AG04450 (cell line): ENCODE results near the gene ZBTB7C. TPM values are rescaled to one million over a fixed set of nuclear protein-coding genes. Genes with fewer than 3 reads are reported as not detected.

Experiments used
- CTCF ChIA-PET: fragments of 300-600, 350-600 bp; formaldehyde crosslinking; extraction: SDS; loops from one replicate; lab custom pipeline; 2022; ENCODE audit warnings: antibody characterized with exemption, inconsistent platforms; lab: Charles Lee
- POLR2A ChIA-PET: fragments of 350-600 bp; formaldehyde crosslinking; extraction: SDS; loops from one replicate; lab custom pipeline; 2021; ENCODE audit warnings: antibody characterized with exemption, inconsistent platforms; lab: Yijun Ruan, JAX
- DNase-seq: peaks from one replicate; pipeline ENCODE4 v3.0.0-alpha.2; 2011; ENCODE audit warnings: low read depth, low spot score
- H3K27ac ChIP-seq: one replicate; pipeline ENCODE4 v1.5.1; 2012; ENCODE audit warnings: low read depth, low read length, control low read depth
- H3K27me3 ChIP-seq: one replicate; pipeline ENCODE4 v1.6.0; 2012; ENCODE audit warnings: low read length; ENCODE audit not compliant: control insufficient read depth, insufficient read depth
- H3K4me3 ChIP-seq: 2 replicates; pipeline ENCODE4 v1.5.1; 2011; ENCODE audit warnings: mild to moderate bottlenecking, low read depth, low read length, control low read depth
- H3K9me3 ChIP-seq: 2 replicates; pipeline ENCODE4 v1.5.1; 2012; ENCODE audit warnings: low read length; ENCODE audit not compliant: control insufficient read depth, insufficient read depth
- polyA plus RNA-seq: library from polyadenylated mRNA; depleted of rRNA; stranded (reverse); fragments of >200 nt; gene quantifications from 2 replicates; pipeline ENCODE4 v1.2.3, GENCODE V29; 2011
- TF ChIP-seq, protein P1 (sequence below): IDR thresholded peaks from 2 replicates; pipeline ENCODE4 v1.5.1; 2011; ENCODE audit warnings: low read depth, low read length, control low read depth, inconsistent platforms

ZBTB7C gene
- polyA plus RNA-seq, 1 experiment = not detected

DNA sequence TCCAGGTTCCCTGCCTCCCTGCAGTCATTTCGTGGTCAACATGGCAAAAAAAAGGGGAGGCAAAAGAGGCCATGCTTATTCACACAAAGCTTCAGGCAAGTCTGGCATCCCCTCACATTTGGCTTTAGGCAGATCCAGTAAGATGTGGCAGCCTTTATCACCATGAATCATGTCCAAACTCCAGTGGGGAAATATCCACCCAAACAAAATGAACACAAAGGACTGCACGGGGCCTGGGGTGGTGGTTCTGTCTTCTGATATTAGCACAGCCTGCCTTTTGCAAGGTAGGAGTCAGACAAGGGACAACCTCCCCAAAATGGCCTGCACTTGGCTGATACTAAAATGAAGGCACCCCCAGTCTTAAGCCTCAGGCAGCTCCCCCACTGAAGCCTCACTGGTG, 129.9 kb downstream of the ZBTB7C start:
- Histone ChIP-seq H3K4me3 (no peak overlapping the region), H3K9me3 (no peaks in the 10 kb centered on the region), H3K27ac (no peak overlapping the region), H3K27me3 (peaks cover 3% of the 10 kb centered on the region)
- TF ChIP-seq, protein P1, sequence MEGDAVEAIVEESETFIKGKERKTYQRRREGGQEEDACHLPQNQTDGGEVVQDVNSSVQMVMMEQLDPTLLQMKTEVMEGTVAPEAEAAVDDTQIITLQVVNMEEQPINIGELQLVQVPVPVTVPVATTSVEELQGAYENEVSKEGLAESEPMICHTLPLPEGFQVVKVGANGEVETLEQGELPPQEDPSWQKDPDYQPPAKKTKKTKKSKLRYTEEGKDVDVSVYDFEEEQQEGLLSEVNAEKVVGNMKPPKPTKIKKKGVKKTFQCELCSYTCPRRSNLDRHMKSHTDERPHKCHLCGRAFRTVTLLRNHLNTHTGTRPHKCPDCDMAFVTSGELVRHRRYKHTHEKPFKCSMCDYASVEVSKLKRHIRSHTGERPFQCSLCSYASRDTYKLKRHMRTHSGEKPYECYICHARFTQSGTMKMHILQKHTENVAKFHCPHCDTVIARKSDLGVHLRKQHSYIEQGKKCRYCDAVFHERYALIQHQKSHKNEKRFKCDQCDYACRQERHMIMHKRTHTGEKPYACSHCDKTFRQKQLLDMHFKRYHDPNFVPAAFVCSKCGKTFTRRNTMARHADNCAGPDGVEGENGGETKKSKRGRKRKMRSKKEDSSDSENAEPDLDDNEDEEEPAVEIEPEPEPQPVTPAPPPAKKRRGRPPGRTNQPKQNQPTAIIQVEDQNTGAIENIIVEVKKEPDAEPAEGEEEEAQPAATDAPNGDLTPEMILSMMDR = no peak
- POLR2A ChIA-PET = no interaction called here
- CTCF ChIA-PET = no interaction called here
- no peak for DNase-seq

DNA sequence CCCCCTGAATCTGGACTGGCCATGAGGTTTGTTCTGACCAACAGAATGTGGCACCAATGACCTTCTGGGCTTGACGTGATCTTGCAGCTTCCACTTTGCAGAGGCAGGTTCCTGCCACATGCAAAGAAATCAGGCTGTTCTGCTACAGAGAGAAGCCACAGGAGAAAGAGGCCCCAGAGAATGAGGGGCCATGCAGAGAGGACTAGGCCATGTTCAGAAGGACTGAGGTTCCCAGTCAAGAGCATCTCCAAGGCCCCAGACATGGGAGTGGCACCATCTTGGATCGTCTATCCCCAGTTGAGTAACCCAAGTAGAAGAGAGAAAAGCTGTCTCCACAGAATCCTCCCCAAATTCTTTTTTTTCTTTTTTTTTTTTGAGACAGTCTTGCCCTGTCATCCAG, 131.1 kb downstream of the ZBTB7C start:
- CTCF ChIA-PET = interaction anchor here (0.7 kb wide), 1 partner anchor 1545 kb away, joined by 4 read pairs; no protein-coding TSS in a partner anchor
- no peaks in the 10 kb centered on the region for H3K9me3 ChIP-seq
- H3K27me3 ChIP-seq = peaks cover 3% of the 10 kb centered on the region
- TF ChIP-seq, protein P1 = no peak
- H3K27ac ChIP-seq = no peak overlapping the region
- POLR2A ChIA-PET = no interaction called here
- DNase-seq = no peak
- H3K4me3 ChIP-seq = no peak overlapping the region

DNA sequence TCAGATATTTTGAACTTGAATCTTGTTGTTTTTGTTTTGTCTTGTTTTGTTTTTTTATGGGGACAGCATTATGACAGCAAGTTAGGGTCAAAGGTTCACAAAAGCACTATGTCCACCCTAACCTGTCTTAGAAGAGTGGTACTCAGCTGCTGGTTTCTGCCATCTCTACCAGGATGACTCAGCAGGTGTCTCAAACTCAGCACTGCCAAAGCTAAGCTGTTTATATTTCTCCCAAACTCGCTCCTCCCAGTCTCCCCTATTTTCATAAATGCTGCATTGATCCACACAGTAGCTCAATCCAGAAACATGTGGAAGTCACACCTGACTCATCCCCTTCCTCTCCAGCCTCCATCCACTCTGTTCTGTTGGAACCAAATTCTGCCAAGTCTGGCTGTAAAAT, 134.9 kb downstream of the ZBTB7C start:
- ChIA-PET POLR2A (no interaction called here), CTCF (interaction anchor here (1.2 kb wide), 1 partner anchor 138 kb away, joined by 3 read pairs; no protein-coding TSS in a partner anchor)
- DNase-seq = no peak
- H3K27me3 ChIP-seq = peaks cover 3% of the 10 kb centered on the region
- no peaks in the 10 kb centered on the region for H3K9me3 ChIP-seq
- H3K27ac ChIP-seq = no peak overlapping the region
- TF ChIP-seq, protein P1 = no peak
- H3K4me3 ChIP-seq = no peak overlapping the region

DNA sequence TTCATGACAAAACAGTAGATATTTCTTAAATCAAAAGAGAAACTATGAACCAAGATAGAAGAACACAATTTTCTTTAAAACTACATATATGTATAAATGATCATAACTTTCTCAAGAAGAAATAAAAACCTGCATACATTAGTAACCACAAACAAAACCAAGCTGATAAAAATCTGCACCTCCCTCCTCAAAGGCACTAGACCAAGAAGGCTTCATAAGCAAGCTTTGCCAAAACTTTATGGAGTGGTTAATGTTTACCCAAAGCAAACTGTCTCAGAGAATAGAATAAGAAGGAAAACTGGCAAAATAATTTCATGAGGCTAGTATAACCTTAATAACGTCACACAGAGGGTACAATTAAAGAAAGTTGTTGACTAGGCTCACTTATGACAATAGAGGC, 138.3 kb downstream of the ZBTB7C start:
- TF ChIP-seq, protein P1 = no peak
- ChIA-PET POLR2A (no interaction called here), CTCF (no interaction called here)
- no peak overlapping the region for H3K27ac ChIP-seq
- H3K27me3 ChIP-seq = peaks cover 5% of the 10 kb centered on the region
- no peak for DNase-seq
- H3K4me3 ChIP-seq = no peak overlapping the region
- no peaks in the 10 kb centered on the region for H3K9me3 ChIP-seq

DNA sequence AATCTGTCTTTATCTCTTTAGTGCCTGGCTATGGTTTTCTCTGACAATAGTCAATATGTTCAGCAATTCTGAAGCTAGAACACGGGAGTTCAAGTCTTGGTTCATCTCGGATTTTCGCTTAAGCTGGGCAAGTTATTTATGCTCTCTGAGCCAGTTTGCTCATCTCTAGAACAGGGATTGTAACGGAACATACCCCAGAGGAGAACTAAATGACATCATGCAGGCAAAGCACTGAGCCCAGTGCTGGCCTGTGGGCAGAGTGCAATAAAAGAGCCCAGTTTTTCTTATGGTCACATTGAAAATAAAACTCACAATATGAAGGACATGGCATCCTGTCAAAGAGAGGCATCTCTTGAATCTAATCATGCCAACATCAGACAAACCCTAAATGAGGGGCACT, 143.9 kb downstream of the ZBTB7C start:
- DNase-seq = no peak
- POLR2A ChIA-PET = no interaction called here

More for the DNA sequence above, 143.9 kb downstream of the ZBTB7C start:
- CTCF ChIA-PET = no interaction called here
- peaks cover 4% of the 10 kb centered on the region for H3K27me3 ChIP-seq
- H3K4me3 ChIP-seq = no peak overlapping the region
- TF ChIP-seq, protein P1 = no peak
- no peak overlapping the region for H3K27ac ChIP-seq
- H3K9me3 ChIP-seq = no peaks in the 10 kb centered on the region
